ENCODE results near the gene SLC35A3. TPM values are rescaled to one million over a fixed set of nuclear protein-coding genes. Genes with fewer than 3 reads are reported as not detected.

SLC35A3 gene
- polyA plus RNA-seq, 1 donor (not counting 4 experiments of a cell fraction or from before 2014, with no cell fraction given), result 25.9 TPM

DNA sequence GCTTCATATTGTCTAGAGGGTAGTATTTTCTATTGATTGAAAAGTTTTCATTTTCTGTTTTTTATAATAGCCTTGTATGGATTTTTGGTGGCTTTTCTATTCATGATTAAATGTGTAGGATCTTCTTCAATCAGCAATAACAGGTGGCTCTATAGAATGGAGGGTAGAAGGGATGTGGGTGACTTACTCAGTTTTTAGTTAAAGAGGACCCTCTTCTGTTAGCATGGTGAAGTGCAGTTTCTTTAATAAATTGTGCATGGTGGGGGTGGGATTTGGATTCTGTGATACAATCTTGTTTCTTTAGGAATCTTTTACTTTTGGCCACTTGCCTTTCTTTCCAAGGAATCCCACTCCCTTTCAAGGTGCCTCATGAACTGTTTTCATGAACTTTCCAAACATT lies 64.7 kb downstream of the SLC35A3 start:
- H3K9ac ChIP-seq (ENCODE audit: control insufficient read depth, extremely low read depth, insufficient read depth, low read length), result no peak overlapping the region
- H3K4me2 ChIP-seq (ENCODE audit: control insufficient read depth, extremely low read depth, insufficient read depth, low read depth, low read length), result no peak overlapping the region
- dilution Hi-C loops (cut with MboI; ENCODE audit: extremely low pct_ligation_motif_present, low sequenced_read_pairs), result no loop called here
- H4K20me1 ChIP-seq (ENCODE audit: control insufficient read depth, extremely low read depth, insufficient read depth, low read length), result no peaks in the 10 kb centered on the region
- no peaks in the 10 kb centered on the region for H3K9me1 ChIP-seq (ENCODE audit: control insufficient read depth, extremely low read depth, insufficient read depth, low read length)
- no peaks in the 10 kb centered on the region for H3K36me3 ChIP-seq (ENCODE audit: control insufficient read depth in 2 of 2, extremely low read depth in 1 of 2, insufficient read depth in 2 of 2, low read length in 2 of 2)
- no peak for FAIRE-seq
- no peak overlapping the region for H2AFZ ChIP-seq (ENCODE audit: control insufficient read depth, low read length)
- peaks cover 36% of the 10 kb centered on the region for H3K79me2 ChIP-seq (ENCODE audit: control insufficient read depth, insufficient read depth, low read length)
- no peak for TF ChIP-seq EZH2 (IDR thresholded peaks at IDR 0.05; ENCODE audit: low read length)
- peak in 1 of 3 experiments; percentile 7 for TF ChIP-seq CTCF (optimal IDR thresholded peaks at IDR 0.05 in 1 of 3, IDR thresholded peaks at IDR 0.05 in 1 of 3, conservative IDR thresholded peaks at IDR 0.05 in 1 of 3; ENCODE audit: extremely low read depth in 1 of 3, insufficient read depth in 2 of 3, low read length in 3 of 3)
- H3K4me1 ChIP-seq (ENCODE audit: control insufficient read depth, extremely low read depth, insufficient read depth, low read length), result peaks cover 7% of the 10 kb centered on the region
- no peak for DNase-seq (ENCODE audit: low read depth, low spot score)
- H3K27me3 ChIP-seq (ENCODE audit: control insufficient read depth, extremely low read depth, insufficient read depth, low read length), result no peaks in the 10 kb centered on the region
- H3K4me3 ChIP-seq (ENCODE audit: control insufficient read depth in 2 of 3, extremely low read depth in 1 of 3, insufficient read depth in 2 of 3, low read depth in 1 of 3, low read length in 3 of 3), result no peak overlapping the region
- no peaks in the 10 kb centered on the region for H3K9me3 ChIP-seq (ENCODE audit: control insufficient read depth, low read depth, low read length)
- H3K27ac ChIP-seq (ENCODE audit: control insufficient read depth, insufficient read depth, low read length), result no peak overlapping the region

- Histone ChIP-seq H2AFZ (ENCODE audit: control insufficient read depth, low read length) (no peak overlapping the region), H3K27ac (ENCODE audit: control insufficient read depth, insufficient read depth, low read length) (no peak overlapping the region), H3K9me1 (ENCODE audit: control insufficient read depth, extremely low read depth, insufficient read depth, low read length) (no peaks in the 10 kb centered on the region), H3K9ac (ENCODE audit: control insufficient read depth, extremely low read depth, insufficient read depth, low read length) (no peak overlapping the region), H3K4me1 (ENCODE audit: control insufficient read depth, extremely low read depth, insufficient read depth, low read length) (peaks cover 8% of the 10 kb centered on the region), H4K20me1 (ENCODE audit: control insufficient read depth, extremely low read depth, insufficient read depth, low read length) (no peaks in the 10 kb centered on the region), H3K79me2 (ENCODE audit: control insufficient read depth, insufficient read depth, low read length) (peaks cover 44% of the 10 kb centered on the region), H3K27me3 (ENCODE audit: control insufficient read depth, extremely low read depth, insufficient read depth, low read length) (no peaks in the 10 kb centered on the region), H3K4me2 (ENCODE audit: control insufficient read depth, extremely low read depth, insufficient read depth, low read depth, low read length) (peak overlapping the region; percentile 35), H3K9me3 (ENCODE audit: control insufficient read depth, low read depth, low read length) (no peaks in the 10 kb centered on the region), H3K36me3 (ENCODE audit: control insufficient read depth in 2 of 2, extremely low read depth in 1 of 2, insufficient read depth in 2 of 2, low read length in 2 of 2) (no peaks in the 10 kb centered on the region), H3K4me3 (ENCODE audit: control insufficient read depth in 2 of 3, extremely low read depth in 1 of 3, insufficient read depth in 2 of 3, low read depth in 1 of 3, low read length in 3 of 3) (no peak overlapping the region)
- FAIRE-seq (no peak), DNase-seq (ENCODE audit: low read depth, low spot score) (no peak)
- no peak for TF ChIP-seq EZH2 (IDR thresholded peaks at IDR 0.05; ENCODE audit: low read length)
- TF ChIP-seq CTCF (optimal IDR thresholded peaks at IDR 0.05 in 1 of 3, IDR thresholded peaks at IDR 0.05 in 1 of 3, conservative IDR thresholded peaks at IDR 0.05 in 1 of 3; ENCODE audit: extremely low read depth in 1 of 3, insufficient read depth in 2 of 3, low read length in 3 of 3), result no peak
- dilution Hi-C loops (cut with MboI; ENCODE audit: extremely low pct_ligation_motif_present, low sequenced_read_pairs), result no loop called here
Observed at GRCh38 chr1:100035214-100035613, 65.4 kb downstream of the SLC35A3 start.

Data from keratinocyte (primary cell).